ENCODE measurements around the gene MRGPRF. TPM values are rescaled to one million over a fixed set of nuclear protein-coding genes. Genes with fewer than 3 reads are reported as not detected.

Gene MRGPRF
- polyA plus RNA-seq, 1 donor, result 18.9 TPM

DNA sequence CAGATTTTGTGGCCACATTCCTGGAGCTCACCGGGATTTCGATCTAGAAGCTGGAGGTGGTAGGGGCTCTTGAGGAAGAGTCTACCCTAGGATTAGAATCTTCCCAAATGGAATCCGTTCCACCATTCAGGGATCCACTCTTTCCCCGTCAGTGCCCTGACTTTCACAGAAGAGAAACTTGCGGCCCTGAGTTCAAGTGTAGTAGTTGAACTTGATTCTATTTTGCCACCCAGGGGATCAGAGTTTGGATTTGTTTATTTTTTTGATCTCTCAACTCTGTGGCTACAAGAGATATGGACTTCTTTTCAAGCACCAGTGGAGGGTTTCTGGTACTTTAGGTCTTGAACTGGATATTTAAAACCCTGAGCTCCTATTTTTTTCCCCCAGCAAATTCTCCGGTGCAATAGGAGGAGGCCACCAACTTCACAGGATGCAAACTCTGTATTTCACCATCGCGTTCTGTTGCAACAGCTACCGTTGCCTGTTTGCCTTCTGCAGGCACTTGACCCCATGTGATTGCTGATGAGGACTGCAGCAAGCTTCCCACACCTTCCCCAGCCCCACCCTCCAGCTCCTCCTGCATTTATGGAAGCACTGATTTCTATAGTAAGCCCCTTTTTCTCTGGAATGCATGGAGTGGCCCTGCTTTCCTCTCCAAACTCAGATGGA lies 14.8 kb upstream of the MRGPRF start:
- DNase-seq, result no peak

DNA sequence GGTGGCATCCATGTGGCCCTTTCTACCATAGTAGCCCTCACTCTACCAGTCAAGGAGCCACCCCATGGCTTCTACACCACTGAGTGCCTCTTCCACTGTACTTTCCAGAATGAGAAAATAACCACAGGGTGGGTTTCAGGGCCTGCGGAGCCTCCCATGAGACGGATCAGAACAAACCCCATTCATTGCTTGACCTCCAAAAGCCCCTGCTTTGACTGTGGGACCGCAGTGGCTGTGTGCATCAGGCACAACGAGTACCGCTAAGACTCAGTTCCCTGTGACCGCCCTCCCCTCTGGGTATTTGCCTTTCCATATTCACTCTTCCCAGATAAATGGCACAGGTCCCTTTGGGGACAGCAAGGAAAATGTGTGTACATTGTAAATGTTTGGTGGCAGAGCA lies 11.5 kb upstream of the MRGPRF start:
- DNase-seq, result no peak

DNA sequence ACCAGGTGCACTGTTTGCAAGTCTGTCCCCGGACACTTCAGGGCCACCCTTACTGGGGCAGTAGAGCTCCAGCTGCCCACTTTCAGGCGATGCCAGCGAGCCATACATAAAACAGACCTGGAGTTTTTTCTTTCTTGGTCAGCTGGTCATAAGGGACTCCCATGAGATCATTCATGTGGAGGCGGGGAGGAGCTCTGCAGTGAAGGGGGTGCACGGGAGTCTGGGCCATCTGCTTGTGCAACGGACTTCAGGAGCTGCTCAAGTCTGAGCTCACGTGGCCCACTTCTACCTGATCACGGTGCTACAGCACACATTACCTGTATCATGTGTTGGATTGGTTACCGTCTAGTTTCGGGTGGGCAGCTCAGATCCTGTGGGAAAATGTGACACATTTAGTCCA lies 9.2 kb upstream of the MRGPRF start:
- no peak for DNase-seq

DNA sequence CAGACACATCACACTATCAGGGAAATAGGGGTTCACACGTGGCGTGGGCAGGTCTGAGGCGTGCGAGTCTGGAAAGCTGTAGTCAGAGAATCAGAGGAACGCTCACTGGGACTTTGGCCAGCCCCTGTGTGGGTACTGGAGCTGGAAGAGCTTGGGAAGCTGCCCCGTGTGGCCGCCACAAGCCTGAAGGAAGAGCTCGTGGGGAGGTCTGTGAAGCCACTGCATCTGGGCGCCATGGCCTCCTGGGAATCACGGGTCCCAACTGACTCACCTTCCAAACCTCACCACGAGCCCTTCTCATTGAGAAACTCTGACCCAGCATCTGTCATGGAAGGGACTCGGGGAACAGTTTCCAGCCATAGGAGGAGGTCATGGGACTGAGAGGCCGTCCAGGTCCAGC lies 5.9 kb upstream of the MRGPRF start:
- no peak for DNase-seq

DNA sequence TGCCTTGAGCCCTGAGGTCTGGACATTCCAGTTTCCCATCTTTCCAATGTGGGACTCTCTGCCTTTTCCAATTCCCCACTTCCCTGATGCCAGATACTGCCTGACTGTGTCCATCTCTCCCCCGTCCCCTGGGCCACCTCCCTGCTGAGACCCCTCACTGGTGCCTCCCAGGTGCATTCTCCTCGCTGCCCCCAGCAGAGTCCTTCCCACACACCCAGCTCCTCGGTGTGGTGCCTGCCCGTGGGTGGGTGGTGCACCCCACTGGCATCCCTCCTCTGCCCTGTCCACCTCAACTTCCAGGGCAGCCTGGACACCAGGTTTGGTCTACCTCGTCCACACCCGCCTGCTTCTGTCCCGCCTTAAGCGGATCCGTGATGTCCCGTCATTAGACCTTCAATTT lies 4.9 kb upstream of the MRGPRF start:
- DNase-seq, result no peak

DNA sequence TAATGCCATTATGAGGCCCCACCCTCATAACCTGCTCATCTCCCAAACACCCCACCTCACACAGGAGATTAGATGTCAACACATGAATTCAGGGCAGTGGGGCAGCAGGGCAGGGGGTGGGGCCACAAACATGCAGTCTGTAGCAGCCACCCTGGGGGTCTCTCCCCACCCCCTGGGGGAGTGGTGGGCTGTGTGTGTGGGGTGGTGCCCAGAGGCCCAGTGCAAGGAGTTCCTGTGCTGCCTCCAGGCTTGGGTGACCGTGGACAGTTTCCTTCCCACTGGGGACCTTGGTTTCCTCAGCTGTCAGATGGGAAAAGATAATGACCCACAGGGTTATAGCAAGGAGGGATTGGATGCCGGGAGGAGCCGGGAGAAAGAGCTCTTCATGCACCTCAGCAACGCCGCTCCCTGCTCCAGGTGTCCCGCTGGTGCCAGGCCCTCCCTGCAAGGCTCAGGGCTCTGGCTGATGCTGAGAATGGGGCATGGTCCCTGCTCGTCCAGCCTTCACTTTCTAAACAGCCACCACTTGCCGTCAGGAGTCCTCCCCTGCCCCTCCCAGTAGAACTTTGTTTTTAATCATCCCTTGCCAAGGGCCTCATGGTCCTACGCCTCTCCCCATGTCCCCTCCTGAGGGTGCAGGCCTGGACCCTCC lies 2.0 kb upstream of the MRGPRF start:
- no peak for DNase-seq

DNA sequence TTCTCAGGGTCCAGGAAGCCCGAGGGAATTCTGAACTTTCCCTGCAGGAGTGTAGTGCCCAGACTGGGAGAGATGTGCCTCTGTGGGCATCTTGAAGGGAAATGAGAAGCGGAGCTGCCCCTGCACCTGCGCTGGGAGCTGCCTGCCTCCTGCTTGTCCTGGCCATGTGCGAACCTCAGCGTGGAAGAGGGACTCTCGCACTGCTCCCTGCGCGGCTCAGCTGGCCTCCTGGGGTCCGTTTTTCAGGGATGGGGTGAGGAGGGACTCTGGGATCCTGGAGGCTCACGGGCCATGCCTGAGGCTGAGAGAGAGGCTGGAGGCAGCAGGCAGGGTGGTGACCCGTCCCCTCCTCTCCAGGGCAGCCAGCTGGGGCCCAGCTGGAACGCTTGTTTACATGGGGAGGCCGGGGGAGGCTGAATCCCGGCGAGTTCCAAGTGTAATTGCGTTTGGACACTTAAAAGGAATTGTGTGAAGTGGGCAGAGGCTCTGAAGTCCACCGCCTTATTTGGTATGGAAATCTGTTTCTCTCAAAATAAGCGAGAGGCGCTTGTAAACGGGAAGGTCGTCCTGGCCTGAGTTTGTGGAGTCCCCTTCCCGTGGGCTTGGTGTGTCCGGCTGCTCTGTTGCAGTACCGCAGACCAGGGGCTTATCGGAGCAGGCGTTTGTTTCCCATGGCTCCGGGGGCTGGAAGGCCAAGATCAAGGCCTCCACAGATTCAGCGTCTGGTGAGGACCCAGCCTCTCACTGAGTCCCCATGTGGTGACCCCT lies 1.2 kb upstream of the MRGPRF start:
- DNase-seq, result peak; percentile 79

DNA sequence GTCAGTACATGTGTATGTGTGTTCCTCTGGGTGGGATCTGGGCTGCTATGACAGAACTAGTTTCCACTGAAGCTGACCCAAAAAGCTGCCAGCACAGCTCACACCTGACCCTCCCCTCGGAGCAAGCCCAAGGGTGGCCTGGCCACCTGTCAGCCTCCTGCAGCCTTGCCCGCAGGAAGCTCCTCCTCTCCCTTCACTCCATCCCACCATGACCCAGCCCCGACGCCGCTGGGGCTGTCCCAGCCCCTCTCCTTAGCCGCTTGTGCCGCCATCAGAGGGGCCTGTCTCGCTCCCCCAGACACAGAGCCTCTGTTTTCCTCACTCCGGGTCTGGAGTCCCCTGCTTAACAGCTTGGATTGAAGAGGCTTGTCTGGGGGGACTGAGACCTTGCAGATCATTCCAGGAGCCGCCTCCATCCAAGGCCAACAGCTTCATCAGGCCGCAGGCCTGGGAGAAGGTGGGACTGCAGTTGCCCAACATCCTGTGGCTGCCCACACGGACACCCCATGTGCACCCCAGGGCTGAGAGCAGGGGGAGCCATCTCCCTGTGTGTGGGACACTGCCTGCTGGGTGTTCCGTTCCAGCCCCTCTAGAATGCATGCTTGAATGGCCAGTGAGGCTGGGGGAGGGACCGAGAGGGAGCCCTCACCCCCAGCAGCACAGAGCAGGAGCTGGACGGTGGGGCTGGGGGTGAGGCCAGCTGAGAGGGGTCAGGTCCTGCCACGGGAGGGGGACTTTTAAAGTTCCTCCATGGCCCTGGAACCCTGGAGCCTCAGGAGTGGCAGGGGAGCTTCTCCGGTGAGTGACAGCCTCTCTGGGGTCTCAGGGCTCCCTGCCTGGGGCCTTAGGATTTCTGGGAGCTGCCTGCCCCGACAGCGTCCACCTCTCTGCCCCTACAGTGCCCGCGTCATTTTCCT lies 696 bp downstream of the MRGPRF start:
- DNase-seq, result no peak

DNA sequence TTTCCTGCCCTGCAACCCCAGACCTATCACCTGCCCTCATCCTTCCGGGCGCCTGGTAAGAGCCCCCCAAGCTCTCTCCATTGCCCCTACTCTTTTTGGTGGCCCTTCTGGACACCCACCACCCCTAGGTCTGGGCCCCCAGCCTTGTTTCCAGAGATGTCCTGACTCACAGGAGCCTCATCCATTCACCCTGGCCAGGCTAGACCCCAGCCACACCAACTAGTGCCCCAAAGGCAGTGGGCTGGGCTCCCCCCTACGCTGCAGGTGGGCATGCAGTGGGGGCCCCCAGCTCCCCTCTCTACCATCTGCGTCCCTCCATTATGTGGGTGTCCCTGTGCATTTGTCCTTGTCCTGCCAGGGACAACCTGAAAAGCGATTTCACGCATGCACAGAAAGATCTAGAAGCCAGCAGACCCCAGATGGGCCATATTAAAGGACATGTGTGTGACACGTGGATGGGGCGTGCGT lies 1.4 kb downstream of the MRGPRF start:
- no peak for DNase-seq

DNA sequence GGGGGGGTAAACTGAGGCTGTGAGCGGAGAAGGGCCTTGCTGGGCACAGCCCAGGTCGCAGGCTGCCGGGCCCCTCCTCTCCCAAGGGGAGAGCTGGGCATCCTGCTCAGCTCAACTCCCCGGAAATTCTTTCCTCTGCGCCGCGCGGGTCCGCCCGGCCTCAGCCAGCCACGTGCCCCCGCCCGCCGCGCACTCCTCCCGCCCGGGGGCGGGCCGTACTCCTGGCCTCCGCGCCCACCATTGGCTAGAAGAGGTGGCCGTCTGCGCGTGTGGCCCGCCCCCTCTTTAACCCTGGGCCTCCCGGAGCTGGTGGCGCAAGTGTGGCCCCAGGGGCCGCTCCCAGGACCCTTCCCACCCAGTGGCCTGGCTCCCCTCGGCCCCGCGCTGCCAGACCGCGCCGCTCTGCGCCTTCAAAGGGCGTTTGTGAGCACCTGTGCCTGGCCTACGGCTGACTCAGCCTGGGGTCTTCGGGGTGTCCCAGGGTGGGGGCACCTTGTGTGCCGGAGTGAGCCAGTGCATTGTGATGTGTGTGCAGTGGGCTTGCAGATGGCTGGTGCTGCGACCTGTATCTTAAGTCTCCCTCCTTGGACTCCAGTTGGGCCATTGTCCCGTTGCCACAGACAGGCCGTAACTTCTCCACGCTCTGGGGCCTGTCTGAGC lies 2.0 kb downstream of the MRGPRF start:
- peak; percentile 75 for DNase-seq

DNA sequence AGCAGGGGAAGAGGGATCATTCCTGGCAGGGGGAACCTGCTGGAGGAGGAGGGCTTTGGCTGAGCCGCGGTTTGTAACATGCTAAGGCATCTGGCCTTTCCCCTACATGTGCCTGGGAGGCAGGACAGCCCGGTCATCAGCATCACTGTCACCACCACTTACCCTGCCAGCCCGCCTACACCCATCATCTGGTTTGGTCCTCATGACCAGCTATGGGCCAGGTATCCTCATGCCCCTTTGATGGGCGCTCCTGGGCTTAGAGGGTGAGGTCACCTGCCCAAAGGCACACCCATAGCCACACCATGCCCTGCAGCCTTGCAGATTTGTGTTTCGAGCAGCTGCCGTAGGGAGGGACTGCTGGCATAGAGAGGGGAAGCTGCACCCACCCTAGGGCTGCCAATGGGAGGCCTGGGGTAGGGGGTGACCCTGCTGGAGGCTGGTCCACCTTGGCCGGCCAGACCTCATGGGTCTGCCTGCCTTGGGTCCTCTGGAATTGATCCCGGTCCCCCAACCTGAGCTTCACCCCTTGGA lies 2.6 kb downstream of the MRGPRF start:
- DNase-seq, result no peak

DNA sequence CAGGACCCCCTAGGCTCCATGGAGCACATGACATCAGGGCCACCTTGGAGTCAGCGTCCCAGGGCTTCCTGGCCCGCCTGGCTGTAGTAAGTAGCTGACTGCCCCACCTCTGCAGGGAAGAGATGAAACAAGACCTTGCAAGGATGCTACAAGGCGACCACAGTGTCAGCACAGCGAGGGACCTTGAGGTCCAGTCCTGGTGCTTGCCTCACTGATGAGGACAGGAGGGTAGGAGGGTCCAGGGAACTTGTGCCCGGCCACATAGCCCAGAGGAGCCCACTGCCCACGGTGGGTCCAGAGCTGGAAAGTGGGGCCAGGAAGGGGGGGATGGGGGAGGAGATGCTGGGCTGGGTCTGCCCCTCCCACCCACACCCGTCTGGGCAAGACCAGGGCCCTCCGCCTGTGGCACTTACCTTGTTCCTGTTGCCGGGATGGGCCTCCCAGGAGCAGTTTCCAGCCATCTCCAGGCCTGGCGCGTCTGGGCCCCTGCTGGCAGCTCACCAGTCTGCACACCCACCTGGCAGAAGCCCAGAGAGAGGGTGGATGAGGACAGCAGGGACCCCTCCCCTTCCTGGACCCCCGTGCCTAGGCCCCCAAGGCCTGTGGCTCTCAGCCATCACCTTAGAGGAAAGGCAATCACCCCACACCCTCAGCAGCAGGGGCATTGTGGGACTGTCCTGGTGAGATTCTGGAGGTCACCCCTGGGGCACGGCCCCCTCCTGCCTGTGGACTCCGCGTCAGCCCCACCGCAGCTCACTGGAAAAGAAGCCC lies 3.4 kb downstream of the MRGPRF start:
- DNase-seq, result no peak

DNA sequence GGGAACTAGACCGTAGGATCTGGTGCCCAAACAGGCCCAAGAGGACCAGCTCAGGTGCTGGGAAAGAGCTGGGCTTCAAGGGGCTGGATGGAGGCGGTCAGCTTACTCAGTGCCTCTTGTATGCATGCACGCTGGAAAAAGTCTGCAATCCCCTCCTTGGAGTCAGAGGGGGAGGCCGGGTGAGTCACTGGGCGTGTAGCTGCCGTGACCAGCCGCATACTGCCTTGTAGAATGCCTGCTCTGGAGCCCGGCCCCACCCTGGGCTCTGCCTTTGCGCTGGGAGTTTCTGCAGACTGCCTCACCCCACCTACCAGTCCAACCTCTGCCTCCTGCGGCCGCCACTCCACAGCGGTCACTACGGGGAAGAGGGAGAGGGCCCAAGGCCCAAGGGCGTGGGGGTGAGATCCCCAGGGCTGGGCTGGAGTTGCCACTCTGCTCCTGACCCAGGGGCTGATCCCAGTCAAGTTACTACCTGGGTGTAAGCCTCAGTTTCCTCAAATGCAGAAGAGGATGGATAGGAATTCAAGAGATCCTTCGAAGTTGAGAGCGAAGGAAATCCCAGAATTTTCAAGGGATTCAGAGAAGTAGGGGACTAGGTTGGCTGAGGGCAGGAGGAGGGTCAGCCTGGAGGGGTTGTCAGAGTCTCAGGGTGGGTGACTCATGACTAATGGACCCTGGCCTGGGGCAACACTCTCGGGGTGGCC lies 4.2 kb downstream of the MRGPRF start:
- no peak for DNase-seq

DNA sequence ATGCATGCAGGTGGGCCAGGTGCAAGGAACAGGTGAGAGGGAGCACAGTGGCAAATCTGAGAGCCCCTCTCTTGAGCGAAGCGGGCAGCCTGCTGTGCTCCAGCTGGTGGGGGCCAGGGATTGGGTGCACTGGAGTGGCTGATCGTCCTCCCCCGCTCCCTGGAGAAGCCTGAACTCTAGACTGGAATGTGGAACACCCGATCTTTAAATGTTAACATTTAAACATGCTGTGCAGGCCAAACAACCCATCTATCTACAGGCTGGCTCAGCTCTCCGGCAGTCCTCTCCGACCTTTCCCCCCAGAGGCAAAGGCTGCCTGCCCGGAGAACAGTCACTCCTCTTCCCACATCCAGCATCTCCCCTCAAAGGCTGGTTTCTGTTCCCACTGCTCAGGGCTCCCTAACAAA lies 5.1 kb downstream of the MRGPRF start:
- no peak for DNase-seq

DNA sequence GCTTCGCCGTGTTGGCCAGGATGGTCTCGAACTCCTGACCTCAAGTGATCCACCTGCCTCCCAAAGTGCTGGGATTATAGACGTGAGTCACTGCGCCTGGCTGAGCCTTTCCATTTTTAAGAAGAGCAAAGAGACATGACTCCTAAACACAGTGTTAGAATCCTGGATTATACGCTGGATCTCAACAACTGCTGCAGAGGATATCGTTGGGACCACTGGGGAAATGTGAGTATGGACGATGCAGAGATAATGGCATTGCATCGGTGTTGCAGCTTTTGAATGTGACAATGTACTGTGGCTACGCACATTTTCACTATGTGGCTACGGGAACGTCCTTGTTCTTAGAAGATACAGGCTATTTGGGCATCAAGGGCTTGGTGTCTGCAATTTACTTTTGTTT lies 6.2 kb downstream of the MRGPRF start:
- no peak for DNase-seq

DNA sequence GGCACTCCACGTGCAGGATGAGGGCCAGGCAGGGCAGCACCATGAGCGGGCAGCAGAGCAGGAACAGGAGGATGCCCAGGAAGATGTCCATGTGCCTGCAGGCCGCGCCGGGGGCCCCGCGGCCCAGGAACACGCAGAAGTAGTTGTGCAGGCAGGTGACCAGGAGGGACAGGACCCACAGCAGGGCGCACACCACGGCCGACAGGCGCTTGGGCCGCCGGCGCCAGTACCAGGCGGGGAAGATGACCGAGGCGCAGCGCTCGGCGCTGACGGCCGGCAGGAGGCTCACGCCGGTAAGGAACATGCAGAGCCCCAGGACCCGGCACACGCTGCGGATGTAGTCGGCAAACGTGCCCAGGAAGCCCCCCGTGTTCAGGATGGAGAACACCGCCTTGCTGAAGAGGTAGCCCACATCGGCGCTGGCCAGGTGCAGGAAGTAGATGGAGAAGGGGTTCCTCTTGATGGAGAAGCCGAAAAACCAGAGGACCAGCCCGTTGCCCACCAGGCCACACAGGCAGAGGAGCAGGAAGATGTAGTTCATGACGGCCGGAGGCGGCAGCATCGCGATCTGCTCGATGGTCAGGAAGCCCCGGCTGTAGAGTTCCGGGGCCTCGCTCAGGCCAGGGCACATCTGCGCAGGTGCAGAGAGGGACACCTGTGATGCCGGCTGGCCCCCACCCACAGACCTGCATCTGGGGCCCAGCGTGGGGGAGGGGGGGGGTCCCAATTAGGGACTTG lies 7.2 kb downstream of the MRGPRF start:
- no peak for DNase-seq

DNA sequence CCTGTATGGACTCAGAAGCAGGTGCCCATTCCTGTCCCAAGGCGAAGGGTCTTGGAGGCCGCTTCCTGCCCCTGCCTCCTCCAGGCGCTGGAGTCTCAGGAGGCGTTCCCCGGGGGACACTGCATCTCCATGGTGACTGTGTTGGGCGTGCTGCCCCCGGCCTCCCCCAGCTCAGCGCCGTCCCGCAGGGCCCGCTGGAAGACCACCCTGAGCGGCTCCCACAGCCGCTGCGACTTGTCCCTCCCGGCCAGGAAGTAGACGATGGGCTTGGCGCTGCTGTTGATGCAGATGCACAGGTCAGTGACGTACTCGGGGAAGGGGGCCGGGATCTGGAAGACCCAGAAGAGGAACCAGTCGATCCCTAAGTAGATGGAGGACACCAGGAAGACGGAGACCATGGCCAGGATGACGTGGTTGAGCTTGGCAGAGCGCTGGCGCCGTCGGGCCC lies 7.8 kb downstream of the MRGPRF start:
- no peak for DNase-seq

DNA sequence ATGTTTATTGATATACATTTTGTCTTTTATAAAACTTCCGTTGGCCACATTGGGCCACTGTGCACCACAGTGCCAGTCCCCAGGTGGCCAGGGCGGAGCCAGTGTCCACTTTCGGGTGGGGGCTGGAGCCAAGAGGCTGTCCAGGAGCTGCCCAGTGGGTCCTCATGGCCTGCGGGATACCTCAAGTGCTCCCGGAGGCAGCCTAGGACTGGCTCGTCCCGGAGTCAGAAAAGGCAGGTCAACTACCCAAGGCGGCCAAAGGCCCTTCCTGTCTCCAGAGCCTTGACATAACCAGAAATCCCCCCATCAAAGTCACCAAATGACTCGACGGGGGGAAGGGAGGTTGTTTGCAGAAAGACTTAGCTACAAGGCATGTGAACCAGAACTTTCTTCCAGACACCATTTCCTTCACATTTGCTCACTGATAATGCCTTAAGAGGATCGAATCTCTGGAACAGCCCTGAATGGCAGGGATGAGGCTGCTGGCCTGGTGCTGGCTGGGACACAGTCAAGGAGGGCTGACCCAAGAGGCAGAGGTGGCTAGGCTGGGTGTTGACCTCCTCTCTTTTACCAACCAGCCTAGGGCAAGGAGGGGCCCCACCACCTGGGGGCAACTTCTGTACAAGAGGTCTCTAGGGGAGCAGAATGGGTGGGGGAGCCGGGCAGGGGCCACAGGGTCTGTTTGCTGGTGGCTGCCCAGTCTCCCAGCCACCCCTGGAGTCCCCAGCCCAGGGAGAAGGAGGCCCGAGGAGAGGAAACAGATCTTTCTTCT lies 8.4 kb downstream of the MRGPRF start:
- no peak for DNase-seq
